Trophoblast cell (in vitro differentiated cells and primary cell): ENCODE measurements around the gene ZNF688.
A peak's percentile ranks its signal among the peaks of the same experiment; 100 is the strongest.
"Not testable (repeated sequence)": the region's sequence is repeated elsewhere in the genome, so short reads cannot be mapped to it uniquely, and the experiment has no call there.

ENCODE experiments used
- DNase-seq, 2 donors: peaks; one replicate each; pipeline ENCODE4 v3.0.0-alpha.2; 2016
- H2AFZ ChIP-seq: 2 replicates; pipeline ENCODE4 v1.6.1; 2013; ENCODE audit warnings: low read length, moderate library complexity, mild to moderate bottlenecking; ENCODE audit not compliant: insufficient read depth, poor library complexity
- H2AK5ac ChIP-seq: 2 replicates; pipeline ENCODE4 v1.6.1; 2013; ENCODE audit warnings: mild to moderate bottlenecking, low read length
- H2BK120ac ChIP-seq: 2 replicates; pipeline ENCODE4 v1.6.1; 2013; ENCODE audit warnings: low read length, mild to moderate bottlenecking, moderate library complexity; ENCODE audit not compliant: insufficient read depth, poor library complexity
- H2BK12ac ChIP-seq: 2 replicates; pipeline ENCODE4 v1.6.1; 2013; ENCODE audit warnings: mild to moderate bottlenecking, low read length, moderate library complexity
- H2BK5ac ChIP-seq: 2 replicates; pipeline ENCODE4 v1.6.1; 2013; ENCODE audit warnings: low read length, low read depth, moderate library complexity, mild to moderate bottlenecking; ENCODE audit not compliant: poor library complexity
- H3K14ac ChIP-seq: 2 replicates; pipeline ENCODE4 v1.6.1; 2013; ENCODE audit warnings: mild to moderate bottlenecking, low read length
- H3K18ac ChIP-seq: 2 replicates; pipeline ENCODE4 v1.6.1; 2013; ENCODE audit warnings: mild to moderate bottlenecking, low read length
- H3K23ac ChIP-seq: 2 replicates; pipeline ENCODE4 v1.6.1; 2013; ENCODE audit warnings: low read length
- H3K27ac ChIP-seq: 2 replicates; pipeline ENCODE4 v1.5.1; 2013; ENCODE audit warnings: low read depth, mild to moderate bottlenecking, inconsistent platforms, low read length, moderate library complexity
- H3K27me3 ChIP-seq: 2 replicates; pipeline ENCODE4 v1.6.1; 2013; ENCODE audit warnings: inconsistent platforms, mild to moderate bottlenecking, low read length, moderate library complexity; ENCODE audit not compliant: insufficient read depth
- H3K36me3 ChIP-seq, 2 experiments: 1 replicate in 1 of 2; 2 replicates in 1 of 2; pipeline ENCODE4 v1.6.1; 2013; ENCODE audit warnings: low read length in 2 of 2, mild to moderate bottlenecking in 2 of 2, moderate library complexity in 1 of 2; ENCODE audit not compliant: insufficient read depth in 2 of 2, control insufficient read depth in 1 of 2
- H3K4ac ChIP-seq: 2 replicates; pipeline ENCODE4 v1.6.1; 2013; ENCODE audit warnings: low read depth, mild to moderate bottlenecking, low read length, moderate library complexity
- H3K4me1 ChIP-seq, 2 experiments: 1 replicate in 1 of 2; 2 replicates in 1 of 2; pipeline ENCODE4 v1.6.1; 2013; ENCODE audit warnings: low read length in 2 of 2, mild to moderate bottlenecking in 2 of 2, moderate library complexity in 1 of 2; ENCODE audit not compliant: insufficient read depth in 2 of 2, control insufficient read depth in 1 of 2
- H3K4me2 ChIP-seq: 2 replicates; pipeline ENCODE4 v1.6.1; 2013; ENCODE audit warnings: inconsistent platforms, mild to moderate bottlenecking, low read length, moderate library complexity
- H3K4me3 ChIP-seq: 2 replicates; pipeline ENCODE4 v1.5.1; 2013; ENCODE audit warnings: mild to moderate bottlenecking, low read depth, low read length, inconsistent platforms
- H3K79me1 ChIP-seq: one replicate; pipeline ENCODE4 v1.6.1; 2013; ENCODE audit warnings: low read length
- H3K79me2 ChIP-seq: 2 replicates; pipeline ENCODE4 v1.6.1; 2013; ENCODE audit warnings: low read length, mild to moderate bottlenecking; ENCODE audit not compliant: control insufficient read depth, insufficient read depth, poor library complexity
- H3K9ac ChIP-seq: 2 replicates; pipeline ENCODE4 v1.6.1; 2013; ENCODE audit warnings: mild to moderate bottlenecking, low read length
- H3K9me3 ChIP-seq: 2 replicates; pipeline ENCODE4 v1.6.1; 2013; ENCODE audit warnings: low read depth, mild to moderate bottlenecking, control low read depth, inconsistent platforms, low read length; ENCODE audit not compliant: insufficient read depth
- H4K12ac ChIP-seq: 2 replicates; pipeline ENCODE4 v1.6.1; 2013; ENCODE audit warnings: low read depth, mild to moderate bottlenecking, low read length, moderate library complexity
- H4K8ac ChIP-seq: 2 replicates; pipeline ENCODE4 v1.6.1; 2013; ENCODE audit warnings: low read depth, mild to moderate bottlenecking, low read length, moderate library complexity
- H4K91ac ChIP-seq: one replicate; pipeline ENCODE4 v1.6.1; 2013; ENCODE audit warnings: low read depth, mild to moderate bottlenecking, low read length, moderate library complexity
- WGBS: extraction: QIAGEN DNeasy Blood & Tissue Kit; methylation state at CpG from one replicate; pipeline ENCODE4 v1.1.7; 2013; ENCODE audit warnings: missing lambda C conversion rate; ENCODE audit not compliant: insufficient read length, insufficient coverage; ENCODE audit errors: extremely low coverage; 5-methylcytosine and 5-hydroxymethylcytosine counted together

The ZNF688 gene

GRCh38 chr16:30590869-30591268 lies 19.4 kb upstream of the ZNF688 start:
- H2AFZ ChIP-seq, H2BK5ac ChIP-seq, H3K36me3 ChIP-seq, H2BK120ac ChIP-seq, H3K9me3 ChIP-seq, H4K8ac ChIP-seq, H3K79me2 ChIP-seq, H4K91ac ChIP-seq, H3K79me1 ChIP-seq, H2BK12ac ChIP-seq, H3K18ac ChIP-seq, H3K27me3 ChIP-seq, H3K4me2 ChIP-seq, H3K23ac ChIP-seq, DNase-seq, H3K14ac ChIP-seq, H3K4me3 ChIP-seq, H3K27ac ChIP-seq, H2AK5ac ChIP-seq, H4K12ac ChIP-seq, H3K4me1 ChIP-seq, H3K4ac ChIP-seq, H3K9ac ChIP-seq: not testable (repeated sequence)
- WGBS, result no CpG with 5 or more reads among the region's 9 CpGs

GRCh38 chr16:30589582-30589981 lies 18.1 kb upstream of the ZNF688 start:
- not testable (repeated sequence) for H3K4ac ChIP-seq, H4K12ac ChIP-seq, H3K9me3 ChIP-seq, H2AFZ ChIP-seq, H2BK12ac ChIP-seq, H3K27me3 ChIP-seq, H3K4me1 ChIP-seq, DNase-seq, H3K23ac ChIP-seq, H4K8ac ChIP-seq, H3K9ac ChIP-seq, H3K14ac ChIP-seq, H4K91ac ChIP-seq, H3K27ac ChIP-seq, H2BK5ac ChIP-seq, H3K36me3 ChIP-seq, H3K4me3 ChIP-seq, H2BK120ac ChIP-seq, H3K4me2 ChIP-seq, H2AK5ac ChIP-seq, H3K79me2 ChIP-seq, H3K18ac ChIP-seq
- peaks cover 12% of the 10 kb centered on the region for H3K79me1 ChIP-seq
- no CpG with 5 or more reads among the region's 2 CpGs for WGBS

- no peak overlapping the region for H3K14ac ChIP-seq
- H3K79me2 ChIP-seq, result peaks cover 7% of the 10 kb centered on the region
- H3K9me3 ChIP-seq, result no peaks in the 10 kb centered on the region
- no peaks in the 10 kb centered on the region for H3K27me3 ChIP-seq
- no peak overlapping the region for H4K8ac ChIP-seq
- no peak overlapping the region for H4K12ac ChIP-seq
- H3K27ac ChIP-seq, result no peak overlapping the region
- H2BK120ac ChIP-seq, result no peak overlapping the region
- no peak overlapping the region for H2AK5ac ChIP-seq
- no peak overlapping the region for H2BK5ac ChIP-seq
- H3K23ac ChIP-seq, result no peak overlapping the region
- H2AFZ ChIP-seq, result no peak overlapping the region
- H3K9ac ChIP-seq, result no peak overlapping the region
- no peak overlapping the region for H3K4ac ChIP-seq
- no peak overlapping the region for H4K91ac ChIP-seq
- DNase-seq, result no peak
- H3K4me2 ChIP-seq, result no peak overlapping the region
- peaks cover 3 to 5% of the 10 kb centered on the region in 2 experiments for H3K4me1 ChIP-seq
- no peak overlapping the region for H3K18ac ChIP-seq
- H3K4me3 ChIP-seq, result no peak overlapping the region
- H2BK12ac ChIP-seq, result no peak overlapping the region
- peaks cover 12% of the 10 kb centered on the region for H3K79me1 ChIP-seq
- no CpG with 5 or more reads among the region's 2 CpGs for WGBS
- peaks cover 5 to 7% of the 10 kb centered on the region in 2 experiments for H3K36me3 ChIP-seq
Observed at GRCh38 chr16:30588651-30589050, 17.1 kb upstream of the ZNF688 start.

- H3K27me3 ChIP-seq, result no peaks in the 10 kb centered on the region
- peak within 1 kb of the TSS; percentile 85 for H3K14ac ChIP-seq
- H3K9ac ChIP-seq, result peak within 1 kb of the TSS; percentile 97
- H3K79me1 ChIP-seq, result peaks cover 12% of the 10 kb centered on the region
- H3K4me1 ChIP-seq, result peaks cover 3 to 5% of the 10 kb centered on the region in 2 experiments
- H3K4ac ChIP-seq, result peak within 1 kb of the TSS; percentile 78
- no peak within 1 kb of the TSS for H3K23ac ChIP-seq
- H2AK5ac ChIP-seq, result peak within 1 kb of the TSS; percentile 96
- peak; percentile 85 to 95 for DNase-seq
- H2BK12ac ChIP-seq, result peak within 1 kb of the TSS; percentile 15
- H2BK120ac ChIP-seq, result peak within 1 kb of the TSS; percentile 67
- H3K18ac ChIP-seq, result peak within 1 kb of the TSS; percentile 82
- peak within 1 kb of the TSS; percentile 95 for H4K12ac ChIP-seq
- WGBS, result no CpG with 5 or more reads among the region's 50 CpGs
- peak within 1 kb of the TSS; percentile 80 for H2AFZ ChIP-seq
- H3K9me3 ChIP-seq, result no peaks in the 10 kb centered on the region
- H4K91ac ChIP-seq, result peak within 1 kb of the TSS; percentile 86
- H3K4me2 ChIP-seq, result peak within 1 kb of the TSS; percentile 96
- peak within 1 kb of the TSS; percentile 85 for H4K8ac ChIP-seq
- H3K36me3 ChIP-seq, result peaks cover 27% of the 10 kb centered on the region in 2 experiments
- peak within 1 kb of the TSS; percentile 83 for H3K4me3 ChIP-seq
- peak within 1 kb of the TSS; percentile 38 for H2BK5ac ChIP-seq
- peak within 1 kb of the TSS; percentile 74 for H3K27ac ChIP-seq
- H3K79me2 ChIP-seq, result peaks cover 7% of the 10 kb centered on the region
Observed at GRCh38 chr16:30585400-30586191, 14.1 kb upstream of the ZNF688 start, which contains the start of gene ZNF785. Gene ZNF785 (minus strand): TSS chr16:30585697. CDS start chr16:30585611, 86 bp downstream.
